Skeletal muscle tissue (tissue), 4 donors: Measurements from ENCODE around the gene ATG16L2. TPM values are rescaled to one million over a fixed set of nuclear protein-coding genes. Genes with fewer than 3 reads are reported as not detected.

Experiments used
- H3K27ac ChIP-seq: one replicate; pipeline ENCODE4 v1.7.0; 2013; ENCODE audit warnings: mild to moderate bottlenecking, low read depth, low read length, inconsistent platforms
- H3K27me3 ChIP-seq, 3 donors: one replicate each; pipeline ENCODE4 v1.7.0; 2013; ENCODE audit warnings: low read length in 3 of 3; ENCODE audit not compliant: control insufficient read depth in 3 of 3, insufficient read depth in 3 of 3
- H3K36me3 ChIP-seq, 3 donors: one replicate each; pipeline ENCODE4 v1.7.0; 2013; ENCODE audit warnings: low read length in 3 of 3; ENCODE audit not compliant: control insufficient read depth in 3 of 3, insufficient read depth in 3 of 3
- H3K4me1 ChIP-seq, 3 donors: one replicate each; pipeline ENCODE4 v1.7.0; 2013; ENCODE audit warnings: low read length in 3 of 3, mild to moderate bottlenecking in 3 of 3; ENCODE audit not compliant: control insufficient read depth in 3 of 3, insufficient read depth in 3 of 3
- H3K4me3 ChIP-seq, 3 donors: one replicate each; pipeline ENCODE4 v1.7.0; 2013; ENCODE audit warnings: low read length in 3 of 3
- H3K9ac ChIP-seq, 3 donors: one replicate each; pipeline ENCODE4 v1.7.0; 2013; ENCODE audit warnings: low read length in 3 of 3, mild to moderate bottlenecking in 3 of 3, moderate library complexity in 2 of 3, low read depth in 1 of 3
- H3K9me3 ChIP-seq, 3 donors: one replicate each; pipeline ENCODE4 v1.7.0; 2013; ENCODE audit warnings: low read length in 3 of 3; ENCODE audit not compliant: control insufficient read depth in 3 of 3
- total RNA-seq: library from RNA; depleted of rRNA; stranded (reverse); fragments of >200 nt; gene quantifications from one replicate; pipeline ENCODE4 v1.2.3, GENCODE V29; 2014
- donor health status: Osteomylitis.

Gene ATG16L2, protein sequence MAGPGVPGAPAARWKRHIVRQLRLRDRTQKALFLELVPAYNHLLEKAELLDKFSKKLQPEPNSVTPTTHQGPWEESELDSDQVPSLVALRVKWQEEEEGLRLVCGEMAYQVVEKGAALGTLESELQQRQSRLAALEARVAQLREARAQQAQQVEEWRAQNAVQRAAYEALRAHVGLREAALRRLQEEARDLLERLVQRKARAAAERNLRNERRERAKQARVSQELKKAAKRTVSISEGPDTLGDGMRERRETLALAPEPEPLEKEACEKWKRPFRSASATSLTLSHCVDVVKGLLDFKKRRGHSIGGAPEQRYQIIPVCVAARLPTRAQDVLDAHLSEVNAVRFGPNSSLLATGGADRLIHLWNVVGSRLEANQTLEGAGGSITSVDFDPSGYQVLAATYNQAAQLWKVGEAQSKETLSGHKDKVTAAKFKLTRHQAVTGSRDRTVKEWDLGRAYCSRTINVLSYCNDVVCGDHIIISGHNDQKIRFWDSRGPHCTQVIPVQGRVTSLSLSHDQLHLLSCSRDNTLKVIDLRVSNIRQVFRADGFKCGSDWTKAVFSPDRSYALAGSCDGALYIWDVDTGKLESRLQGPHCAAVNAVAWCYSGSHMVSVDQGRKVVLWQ
- total RNA-seq: 7.3 TPM

DNA sequence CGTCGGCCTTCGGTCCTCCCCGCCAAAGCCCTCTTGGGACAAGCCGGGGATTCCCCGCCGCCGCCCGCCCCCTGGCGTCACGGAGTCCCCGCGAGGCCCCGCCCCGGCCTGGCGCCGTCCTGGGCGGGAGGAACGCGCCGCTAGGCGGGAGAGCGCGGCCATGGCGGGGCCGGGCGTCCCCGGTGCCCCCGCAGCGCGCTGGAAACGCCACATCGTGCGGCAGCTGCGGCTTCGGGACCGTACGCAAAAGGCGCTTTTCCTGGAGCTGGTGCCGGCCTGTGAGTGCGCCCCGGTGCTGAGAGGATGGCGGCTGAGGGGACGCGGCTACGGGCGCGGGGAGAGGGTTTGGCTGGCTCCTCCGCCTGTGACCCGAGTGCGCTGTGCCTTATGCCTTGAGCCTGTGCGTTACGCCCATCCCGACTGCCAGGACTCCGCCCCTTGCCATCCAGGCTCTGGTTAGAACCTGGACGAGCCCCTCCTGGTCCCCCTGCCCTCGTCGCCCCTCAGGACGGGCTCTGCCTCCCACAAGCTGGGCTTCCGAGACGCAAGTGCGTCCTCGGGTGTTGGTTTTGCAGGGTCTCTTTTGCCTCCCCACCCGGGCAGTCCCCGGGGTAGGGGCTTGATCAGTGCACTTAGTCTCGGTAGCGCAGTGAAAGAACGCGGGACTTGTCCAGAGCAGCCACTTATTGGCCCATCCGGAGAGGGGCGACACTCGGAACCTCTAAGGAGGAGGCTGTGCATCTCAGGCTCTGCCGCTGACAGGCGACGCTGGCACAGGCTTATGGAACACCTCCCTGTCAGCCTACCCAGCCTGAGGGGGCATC, at the start of gene ATG16L2:
Gene ATG16L2 (plus strand): TSS at position 126 of the 824 bp plus-strand sequence. CDS start 35 bp downstream, at position 161.
- H3K4me3 ChIP-seq: peak within 1 kb of the TSS; percentile 87 to 99 (median 99)
- peak within 1 kb of the TSS; percentile 87 to 95 (median 94) for H3K9ac ChIP-seq
- peaks cover 10 to 22% (median 17%) of the 10 kb centered on the region in 3 donors for H3K36me3 ChIP-seq
- peaks cover 20 to 43% (median 27%) of the 10 kb centered on the region in 3 donors for H3K4me1 ChIP-seq
- no peaks in the 10 kb centered on the region for H3K9me3 ChIP-seq
- H3K27ac ChIP-seq: peak within 1 kb of the TSS; percentile 96
- no peaks in the 10 kb centered on the region for H3K27me3 ChIP-seq

DNA sequence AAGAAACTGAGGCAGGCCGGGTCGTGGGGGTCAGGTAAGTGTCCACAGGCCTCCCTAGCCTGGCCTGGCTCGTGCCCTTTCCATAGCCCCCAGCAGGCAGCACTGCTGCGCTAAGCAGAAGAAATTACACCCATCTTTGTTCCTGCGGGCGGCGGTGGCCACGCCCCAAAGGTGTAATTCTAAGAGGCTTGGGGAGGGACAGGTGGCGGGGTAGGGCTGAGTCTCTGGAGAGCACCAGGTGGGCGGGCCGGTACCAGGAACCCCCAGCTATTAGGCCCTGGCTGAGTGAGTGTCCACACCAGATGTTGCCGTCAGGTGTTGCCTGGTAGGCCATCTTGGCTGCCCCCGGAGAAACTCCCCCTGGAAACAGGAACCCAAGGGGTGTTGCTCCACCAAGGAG, 49.7 kb upstream of the ATG16L2 start:
- Histone ChIP-seq H3K9me3 (no peaks in the 10 kb centered on the region), H3K36me3 (no peaks in the 10 kb centered on the region), H3K27ac (no peak overlapping the region), H3K4me3 (no peak overlapping the region), H3K4me1 (peaks cover 4 to 12% (median 10%) of the 10 kb centered on the region in 3 donors), H3K9ac (no peak overlapping the region), H3K27me3 (no peaks in the 10 kb centered on the region)

DNA sequence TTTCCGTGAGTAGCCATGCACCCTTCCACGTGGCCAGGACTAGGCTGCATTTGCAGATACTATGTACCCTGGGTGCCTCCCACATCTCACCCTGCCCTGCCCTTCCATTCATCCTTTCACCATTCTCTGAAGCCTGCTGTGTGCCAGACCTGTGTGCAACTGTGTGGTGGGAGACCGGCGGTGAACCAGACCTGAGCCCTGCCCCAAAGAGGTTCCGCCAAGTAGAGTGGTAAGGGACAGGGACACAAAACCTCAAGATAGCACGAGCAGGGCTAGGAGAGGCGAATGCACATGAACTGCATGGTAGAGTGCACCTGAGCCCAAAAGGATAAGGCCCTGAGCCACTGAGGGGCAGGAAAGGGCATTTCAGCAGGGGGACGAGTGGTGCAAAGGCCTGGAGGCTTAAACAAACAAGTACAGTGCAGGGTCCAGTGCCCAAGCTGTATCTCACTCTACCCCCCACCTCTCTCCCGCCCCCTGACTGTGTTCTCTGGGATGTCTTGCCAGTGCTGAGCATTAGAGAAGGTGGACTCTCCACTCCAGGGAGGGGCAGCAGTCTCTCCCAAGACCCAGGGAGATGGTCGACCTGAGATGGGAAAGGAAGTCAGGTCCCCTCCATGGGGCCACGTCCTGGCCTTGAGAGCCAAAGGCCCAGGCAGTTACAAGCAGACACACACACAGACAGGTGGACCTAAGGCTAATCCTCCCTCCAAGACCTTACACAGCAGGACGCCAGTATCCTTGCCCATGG, 47.9 kb upstream of the ATG16L2 start:
- Histone ChIP-seq H3K36me3 (no peaks in the 10 kb centered on the region), H3K9me3 (no peaks in the 10 kb centered on the region), H3K4me3 (no peak overlapping the region), H3K9ac (no peak overlapping the region), H3K4me1 (peaks cover 0 to 7% (median 5%) of the 10 kb centered on the region in 3 donors), H3K27me3 (no peaks in the 10 kb centered on the region), H3K27ac (no peak overlapping the region)

DNA sequence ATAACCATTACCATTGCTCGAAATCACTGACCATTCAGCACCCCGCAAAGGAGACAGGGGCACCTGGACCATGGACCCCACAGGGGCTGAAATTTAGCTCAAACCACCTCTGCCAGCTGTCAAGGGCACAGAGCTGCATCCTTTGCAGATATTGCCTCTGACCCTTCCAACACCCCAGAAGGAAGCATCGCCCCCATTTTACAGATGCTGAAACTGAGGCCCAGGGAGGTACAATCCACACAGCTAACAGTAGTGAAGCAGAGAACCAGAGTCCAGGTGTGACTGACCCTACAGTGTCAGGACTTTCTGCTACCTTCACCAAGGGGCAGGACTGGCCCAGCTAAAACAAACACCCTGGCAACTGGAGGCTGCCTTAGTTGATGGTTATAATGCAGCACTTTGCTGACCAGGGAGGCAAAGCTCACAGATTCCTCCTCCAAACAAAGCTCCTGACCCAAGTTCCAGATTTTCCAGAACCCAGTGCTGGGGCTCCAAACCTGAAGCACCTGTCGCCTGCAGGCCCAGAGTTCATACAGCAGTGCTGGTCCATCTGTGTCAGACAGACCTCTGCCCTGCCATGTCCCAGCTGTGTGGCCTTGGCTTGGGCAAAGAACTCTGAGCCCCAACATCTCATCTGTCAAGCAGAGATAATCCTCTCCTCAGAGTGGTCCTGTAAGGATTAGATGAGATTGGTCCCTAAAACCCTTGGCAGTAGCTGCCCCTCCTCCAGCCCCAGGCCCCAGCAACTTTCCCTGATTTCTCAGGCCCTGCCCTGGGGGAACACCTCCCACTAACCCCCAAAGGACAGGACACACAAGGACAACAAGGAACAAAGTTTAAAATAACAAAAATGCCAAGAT, 46.8 kb upstream of the ATG16L2 start:
- H3K27ac ChIP-seq: no peak overlapping the region
- H3K9me3 ChIP-seq: no peaks in the 10 kb centered on the region
- no peaks in the 10 kb centered on the region for H3K36me3 ChIP-seq
- H3K27me3 ChIP-seq: no peaks in the 10 kb centered on the region
- peaks cover 0 to 16% (median 10%) of the 10 kb centered on the region in 3 donors for H3K4me1 ChIP-seq
- H3K4me3 ChIP-seq: no peak overlapping the region
- H3K9ac ChIP-seq: no peak overlapping the region

DNA sequence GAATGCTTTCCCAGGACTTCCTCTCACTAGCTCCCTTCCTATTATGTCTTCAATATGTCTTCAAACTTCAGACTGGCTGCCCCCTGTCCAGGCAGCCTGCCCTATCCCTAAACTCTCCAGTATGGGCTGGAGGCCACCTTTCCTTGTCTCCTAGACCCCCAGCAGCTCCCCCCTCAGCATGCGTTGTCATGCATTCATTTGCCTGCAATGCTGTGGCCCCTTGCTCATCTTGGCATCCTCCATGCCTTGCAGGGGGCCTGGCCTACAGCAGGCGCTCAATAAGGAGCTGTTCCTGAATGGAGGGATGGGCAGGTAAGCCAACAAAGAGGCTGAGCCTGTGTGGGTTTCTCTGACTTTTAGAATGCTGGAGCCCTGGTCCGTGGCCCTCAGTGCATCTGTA, 45.6 kb upstream of the ATG16L2 start:
- H3K36me3 ChIP-seq: no peaks in the 10 kb centered on the region
- no peak overlapping the region for H3K9ac ChIP-seq
- H3K9me3 ChIP-seq: no peaks in the 10 kb centered on the region
- no peaks in the 10 kb centered on the region for H3K27me3 ChIP-seq
- H3K27ac ChIP-seq: no peak overlapping the region
- no peak overlapping the region for H3K4me3 ChIP-seq
- H3K4me1 ChIP-seq: peaks cover 11 to 21% (median 17%) of the 10 kb centered on the region in 3 donors

DNA sequence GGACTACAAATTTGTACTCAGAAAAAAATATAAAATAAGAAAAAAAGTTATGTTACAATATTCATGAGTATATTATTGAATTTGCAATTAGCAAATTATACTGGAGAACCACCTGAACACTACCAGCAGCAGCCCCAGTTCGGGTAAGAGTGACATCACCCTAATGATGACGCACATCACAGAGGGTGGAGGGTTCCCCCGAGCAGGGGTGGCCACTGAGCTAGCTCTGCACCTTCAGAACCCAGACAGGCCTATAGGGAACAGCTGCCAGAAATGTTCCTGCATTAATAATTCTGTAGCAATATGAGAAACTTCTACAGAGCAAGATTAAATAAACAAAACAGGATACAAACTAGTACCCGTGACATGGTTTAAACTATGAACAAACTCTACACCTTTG, 44.5 kb upstream of the ATG16L2 start:
- no peak overlapping the region for H3K4me3 ChIP-seq
- H3K27me3 ChIP-seq: no peaks in the 10 kb centered on the region

DNA sequence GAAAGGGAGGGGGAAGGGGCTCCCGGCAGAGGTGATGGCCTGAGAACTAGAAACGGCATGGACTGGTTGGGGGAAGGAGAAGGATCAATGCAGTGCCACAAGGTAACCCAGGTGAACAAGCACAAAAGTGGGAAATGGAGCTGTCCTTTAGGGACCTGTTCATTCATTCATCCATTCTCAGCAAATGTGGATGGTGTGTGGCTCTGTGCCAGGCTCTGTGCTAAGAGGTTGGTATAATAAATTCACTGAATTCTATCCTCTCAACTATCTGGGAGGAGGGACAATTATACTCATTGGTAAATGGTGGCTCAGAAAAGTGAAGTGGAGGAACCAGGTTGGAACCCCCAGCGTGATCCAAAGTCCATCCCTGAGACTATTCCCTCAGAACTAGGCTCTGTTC, 43.4 kb upstream of the ATG16L2 start:
- Histone ChIP-seq H3K27ac (no peak overlapping the region), H3K36me3 (no peaks in the 10 kb centered on the region), H3K9me3 (no peaks in the 10 kb centered on the region), H3K4me1 (peaks cover 15 to 29% (median 19%) of the 10 kb centered on the region in 3 donors), H3K27me3 (no peaks in the 10 kb centered on the region), H3K4me3 (no peak overlapping the region), H3K9ac (no peak overlapping the region)

More for the DNA sequence above, 44.5 kb upstream of the ATG16L2 start:
- no peak overlapping the region for H3K9ac ChIP-seq
- H3K4me1 ChIP-seq: peaks cover 15 to 29% (median 19%) of the 10 kb centered on the region in 3 donors
- no peaks in the 10 kb centered on the region for H3K9me3 ChIP-seq
- H3K27ac ChIP-seq: no peak overlapping the region
- no peaks in the 10 kb centered on the region for H3K36me3 ChIP-seq

DNA sequence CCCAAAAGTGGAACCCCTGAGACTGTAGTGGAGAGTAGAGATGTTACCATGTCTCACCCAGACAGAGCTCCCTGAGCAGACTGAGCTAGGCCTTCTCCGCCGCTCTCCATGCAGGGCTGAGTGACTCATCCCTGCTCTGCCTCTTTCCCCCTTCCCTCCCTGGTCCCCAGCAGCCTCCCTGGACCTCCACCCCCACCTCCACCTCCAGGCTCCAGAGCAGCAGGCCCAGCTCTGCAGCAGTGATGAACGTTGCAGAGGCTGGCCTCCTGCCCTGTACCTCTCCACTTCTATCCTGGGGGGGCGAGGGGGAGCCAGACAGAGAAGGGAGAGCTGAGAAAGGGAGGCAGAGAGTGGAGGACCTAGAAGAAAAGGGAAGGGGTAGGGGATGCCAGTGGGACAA, 42.7 kb upstream of the ATG16L2 start:
- H3K27me3 ChIP-seq: no peaks in the 10 kb centered on the region
- H3K9ac ChIP-seq: no peak overlapping the region
- H3K36me3 ChIP-seq: no peaks in the 10 kb centered on the region
- no peak overlapping the region for H3K27ac ChIP-seq
- peaks cover 15 to 36% (median 23%) of the 10 kb centered on the region in 3 donors for H3K4me1 ChIP-seq
- H3K9me3 ChIP-seq: no peaks in the 10 kb centered on the region
- no peak overlapping the region for H3K4me3 ChIP-seq

DNA sequence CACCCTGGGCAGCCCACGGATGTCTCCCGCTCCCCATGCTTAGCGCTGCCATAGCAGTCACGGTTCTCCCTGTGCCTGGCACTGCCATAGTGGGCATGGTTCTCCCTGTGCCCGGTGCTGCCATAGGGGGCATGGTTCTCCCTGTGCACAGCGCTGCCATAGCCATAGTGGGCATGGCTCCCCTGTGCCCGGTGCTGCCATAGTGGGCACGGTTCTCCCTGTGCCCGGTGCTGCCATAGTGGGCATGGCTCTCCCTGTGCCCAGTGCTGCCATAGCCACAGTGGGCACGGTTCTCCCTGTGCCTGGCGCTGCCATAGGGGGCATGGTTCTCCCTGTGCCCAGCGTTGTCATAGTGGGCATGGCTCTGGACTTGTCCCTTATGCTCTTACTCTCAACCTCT, 42.2 kb upstream of the ATG16L2 start:
- Histone ChIP-seq H3K27me3 (no peaks in the 10 kb centered on the region), H3K36me3 (no peaks in the 10 kb centered on the region), H3K9ac (no peak overlapping the region), H3K4me3 (no peak overlapping the region), H3K27ac (no peak overlapping the region), H3K4me1 (peaks cover 20 to 41% (median 29%) of the 10 kb centered on the region in 3 donors), H3K9me3 (no peaks in the 10 kb centered on the region)
